WTC11 (cell line): ENCODE measurements around the gene IL12RB1.

ENCODE experiments used
- AFF4 ChIP-seq: sonication (generic); formaldehyde crosslinking; IDR thresholded peaks from 2 replicates; pipeline ENCODE4 v1.8.1; 2023; ENCODE audit warnings: mild to moderate bottlenecking, missing genetic modification reagents, borderline replicate concordance
- CREM ChIP-seq: sonication (generic); formaldehyde crosslinking; IDR thresholded peaks from 2 replicates; pipeline ENCODE4 v1.8.1; 2022; ENCODE audit warnings: mild to moderate bottlenecking, missing genetic modification reagents, moderate library complexity
- CTCF ChIP-seq: fragments of 200-600 bp; IDR thresholded peaks from 2 replicates; pipeline ENCODE4 v1.8.0; 2022; ENCODE audit warnings: antibody characterized with exemption
- E2F5 ChIP-seq: sonication (generic); formaldehyde crosslinking; IDR thresholded peaks from 2 replicates; pipeline ENCODE4 v1.8.1; 2022; ENCODE audit warnings: mild to moderate bottlenecking, moderate library complexity, missing genetic modification reagents
- MYBL2 ChIP-seq: sonication (generic); formaldehyde crosslinking; IDR thresholded peaks from 2 replicates; pipeline ENCODE4 v1.8.1; 2023; ENCODE audit warnings: mild to moderate bottlenecking, moderate library complexity, missing genetic modification reagents
- NFATC4 ChIP-seq: fragments of 250-450 bp; sonication (Bioruptor Pico); IDR thresholded peaks from 2 replicates; pipeline ENCODE4 v1.9.0; 2021; ENCODE audit warnings: mild to moderate bottlenecking
- NFYB ChIP-seq: sonication (generic); formaldehyde crosslinking; conservative IDR thresholded peaks from 2 replicates; pipeline ENCODE4 v1.8.0; 2022; ENCODE audit warnings: low read depth, missing genetic modification reagents
- NR3C1 ChIP-seq: sonication (generic); formaldehyde crosslinking; conservative IDR thresholded peaks from 2 replicates; pipeline ENCODE4 v1.8.1; 2023; ENCODE audit warnings: low read depth, mild to moderate bottlenecking, missing genetic modification reagents
- PRDM15 ChIP-seq: sonication (generic); formaldehyde crosslinking; IDR thresholded peaks from 2 replicates; pipeline ENCODE4 v1.8.0; 2022; ENCODE audit warnings: missing genetic modification reagents
- PREB ChIP-seq: sonication (generic); formaldehyde crosslinking; IDR thresholded peaks from 2 replicates; pipeline ENCODE4 v1.8.1; 2022; ENCODE audit warnings: mild to moderate bottlenecking, missing genetic modification reagents, moderate library complexity, borderline replicate concordance
- STAT6 ChIP-seq: sonication (generic); formaldehyde crosslinking; conservative IDR thresholded peaks from 2 replicates; pipeline ENCODE4 v1.8.1; 2023; ENCODE audit warnings: mild to moderate bottlenecking, low read depth, missing genetic modification reagents, moderate library complexity
- USF2 ChIP-seq: sonication (generic); formaldehyde crosslinking; IDR thresholded peaks from 2 replicates; pipeline ENCODE4 v1.8.1; 2023; ENCODE audit warnings: mild to moderate bottlenecking, missing genetic modification reagents, moderate library complexity
- ZNF512 ChIP-seq: sonication (generic); formaldehyde crosslinking; IDR thresholded peaks from 2 replicates; pipeline ENCODE4 v1.8.1; 2022; ENCODE audit warnings: missing genetic modification reagents, borderline replicate concordance

- TF ChIP-seq CTCF (no peak), NFATC4 (CRISPR knock-in tag) (no peak), USF2 (CRISPR knock-in tag) (no peak), PREB (CRISPR knock-in tag) (no peak), NR3C1 (CRISPR knock-in tag) (no peak), E2F5 (CRISPR knock-in tag) (no peak), MYBL2 (no peak), PRDM15 (CRISPR knock-in tag) (no peak), CREM (CRISPR knock-in tag) (no peak), AFF4 (CRISPR knock-in tag) (no peak), NFYB (no peak), STAT6 (CRISPR knock-in tag) (no peak), ZNF512 (CRISPR knock-in tag) (no peak)
Measured at GRCh38 chr19:18062028-18062427, 24.7 kb downstream of the IL12RB1 start.
